Right atrium auricular region (tissue), 2 donors: ENCODE results near the gene CAMK2G. TPM values are rescaled to one million over a fixed set of nuclear protein-coding genes. Genes with fewer than 3 reads are reported as not detected.

Experiments used
- DNase-seq: peaks from one replicate; pipeline ENCODE4 v3.0.0-alpha.2; 2019; ENCODE audit warnings: low spot score
- H3K27ac ChIP-seq, 2 donors: fragments of 200-600 bp; sonication (generic); 1 replicate in 1 of 2; 2 replicates in 1 of 2; pipeline ENCODE4 v1.5.1; 2016 to 2019
- H3K27me3 ChIP-seq, 2 donors: fragments of 200-600 bp; sonication (generic); one replicate each; pipeline versions ENCODE4 v1.5.1 to v1.6.0; 2017 to 2019
- H3K36me3 ChIP-seq: fragments of 200-600 bp; sonication (generic); one replicate; pipeline ENCODE4 v1.5.1; 2016
- H3K4me1 ChIP-seq, 2 donors: fragments of 200-600 bp; sonication (generic); one replicate each; pipeline versions ENCODE4 v1.5.1 to v1.6.0; 2017 to 2019
- H3K4me3 ChIP-seq, 2 donors: fragments of 200-600 bp; sonication (generic); 1 replicate in 1 of 2; 2 replicates in 1 of 2; pipeline ENCODE4 v1.5.1; 2017 to 2019; ENCODE audit warnings: mild to moderate bottlenecking in 1 of 2, moderate library complexity in 1 of 2
- H3K9me3 ChIP-seq, 2 donors: fragments of 200-600 bp; sonication (generic); one replicate each; pipeline ENCODE4 v1.5.1; 2019
- total RNA-seq, 2 donors: library from RNA; depleted of rRNA; stranded (reverse); fragments of >200 nt; gene quantifications; one replicate each; pipeline ENCODE4 v1.1.0, GENCODE V29; 2016
- TF ChIP-seq, protein P1 (sequence below), 2 donors: fragments of 200-600 bp; sonication (generic); IDR thresholded peaks; one replicate each; pipeline ENCODE4 v1.5.1; 2019; ENCODE audit warnings: antibody characterized with exemption in 2 of 2

The CAMK2G gene
- total RNA-seq, 2 donors from 2014 or later = 12.1 to 17.4 TPM

DNA sequence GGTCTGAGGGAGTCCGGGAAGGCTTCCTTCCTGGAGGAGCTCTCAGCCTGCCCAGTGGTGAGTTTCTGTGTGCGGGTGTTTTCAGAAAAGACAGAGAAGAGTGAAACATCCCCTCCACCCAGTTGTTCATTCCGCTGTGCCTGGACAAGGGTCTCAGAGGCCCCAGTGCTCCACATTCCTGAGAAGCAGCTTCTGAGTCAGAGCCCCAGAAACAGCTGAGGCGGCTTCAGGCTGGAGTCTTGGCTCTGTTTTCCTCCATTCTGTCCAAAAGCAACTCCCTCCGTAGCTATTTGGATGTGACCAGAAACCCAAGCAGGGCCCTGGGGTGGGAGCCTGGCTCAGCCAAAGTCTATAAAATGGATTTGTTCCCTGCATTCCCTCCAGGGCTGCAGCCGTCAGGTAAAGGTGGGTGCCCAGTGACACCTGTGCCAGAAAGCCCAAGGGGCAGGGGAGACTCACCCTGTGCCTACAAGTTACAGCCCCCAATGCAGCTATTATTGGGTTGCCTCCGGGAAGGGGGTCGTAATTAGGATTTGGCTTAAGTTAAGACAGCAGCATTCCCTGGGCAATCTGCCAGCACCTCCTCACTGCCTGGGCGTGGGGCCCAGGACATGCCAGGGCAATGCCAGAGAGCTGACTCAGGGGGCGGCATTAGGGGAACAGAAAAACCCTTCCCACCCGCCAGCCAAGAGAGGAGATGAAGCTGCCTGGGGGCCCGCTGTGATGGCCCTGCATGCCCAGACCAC lies 13.1 kb upstream of the CAMK2G start:
- TF ChIP-seq, protein P1, sequence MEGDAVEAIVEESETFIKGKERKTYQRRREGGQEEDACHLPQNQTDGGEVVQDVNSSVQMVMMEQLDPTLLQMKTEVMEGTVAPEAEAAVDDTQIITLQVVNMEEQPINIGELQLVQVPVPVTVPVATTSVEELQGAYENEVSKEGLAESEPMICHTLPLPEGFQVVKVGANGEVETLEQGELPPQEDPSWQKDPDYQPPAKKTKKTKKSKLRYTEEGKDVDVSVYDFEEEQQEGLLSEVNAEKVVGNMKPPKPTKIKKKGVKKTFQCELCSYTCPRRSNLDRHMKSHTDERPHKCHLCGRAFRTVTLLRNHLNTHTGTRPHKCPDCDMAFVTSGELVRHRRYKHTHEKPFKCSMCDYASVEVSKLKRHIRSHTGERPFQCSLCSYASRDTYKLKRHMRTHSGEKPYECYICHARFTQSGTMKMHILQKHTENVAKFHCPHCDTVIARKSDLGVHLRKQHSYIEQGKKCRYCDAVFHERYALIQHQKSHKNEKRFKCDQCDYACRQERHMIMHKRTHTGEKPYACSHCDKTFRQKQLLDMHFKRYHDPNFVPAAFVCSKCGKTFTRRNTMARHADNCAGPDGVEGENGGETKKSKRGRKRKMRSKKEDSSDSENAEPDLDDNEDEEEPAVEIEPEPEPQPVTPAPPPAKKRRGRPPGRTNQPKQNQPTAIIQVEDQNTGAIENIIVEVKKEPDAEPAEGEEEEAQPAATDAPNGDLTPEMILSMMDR (IDR thresholded peaks at IDR 0.05) = no peak
- Histone ChIP-seq H3K27ac (peak overlapping the region; percentile 80 to 83), H3K9me3 (no peaks in the 10 kb centered on the region), H3K27me3 (no peaks in the 10 kb centered on the region), H3K4me1 (peaks cover 0 to 31% of the 10 kb centered on the region in 2 donors), H3K36me3 (no peaks in the 10 kb centered on the region), H3K4me3 (peak overlapping the region in 1 of 2 donors; percentile 2)
- peak; percentile 88 for DNase-seq

DNA sequence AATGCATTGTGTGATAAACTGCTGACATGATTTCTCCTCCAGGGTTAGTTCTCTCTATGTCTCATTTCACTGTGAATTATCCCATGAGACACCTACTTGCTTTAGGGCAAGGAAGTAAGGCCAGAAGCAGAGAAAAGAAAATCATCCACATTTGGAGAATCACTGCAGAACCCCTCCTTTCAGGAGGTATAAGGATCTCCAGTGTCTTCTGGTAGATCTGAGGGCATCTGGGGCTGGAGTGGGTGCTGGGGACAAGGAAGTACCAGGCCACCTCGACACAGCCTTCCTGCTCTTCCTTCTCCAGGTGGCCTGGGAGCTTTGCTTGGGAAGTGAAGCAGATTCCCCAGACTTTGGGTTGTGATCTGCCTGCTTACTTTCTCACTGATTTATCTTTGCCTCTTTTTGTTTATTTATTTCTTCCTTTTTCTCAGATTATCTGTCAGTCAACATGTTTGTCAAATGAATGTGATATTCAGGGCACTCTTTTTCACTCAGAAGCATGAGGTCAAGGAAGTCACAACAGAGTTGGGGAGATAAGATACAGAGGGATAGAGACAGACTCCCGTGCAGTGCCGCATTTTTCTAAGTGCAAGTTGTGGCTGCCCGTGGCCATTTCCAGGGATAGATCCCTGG lies 12.4 kb upstream of the CAMK2G start:
- H3K36me3 ChIP-seq = no peaks in the 10 kb centered on the region
- TF ChIP-seq, protein P1 (IDR thresholded peaks at IDR 0.05) = no peak
- no peaks in the 10 kb centered on the region for H3K27me3 ChIP-seq
- peaks cover 0 to 31% of the 10 kb centered on the region in 2 donors for H3K4me1 ChIP-seq
- H3K9me3 ChIP-seq = no peaks in the 10 kb centered on the region
- no peak for DNase-seq
- peak overlapping the region in 1 of 2 donors; percentile 2 for H3K4me3 ChIP-seq
- H3K27ac ChIP-seq = peak overlapping the region; percentile 80 to 83

DNA sequence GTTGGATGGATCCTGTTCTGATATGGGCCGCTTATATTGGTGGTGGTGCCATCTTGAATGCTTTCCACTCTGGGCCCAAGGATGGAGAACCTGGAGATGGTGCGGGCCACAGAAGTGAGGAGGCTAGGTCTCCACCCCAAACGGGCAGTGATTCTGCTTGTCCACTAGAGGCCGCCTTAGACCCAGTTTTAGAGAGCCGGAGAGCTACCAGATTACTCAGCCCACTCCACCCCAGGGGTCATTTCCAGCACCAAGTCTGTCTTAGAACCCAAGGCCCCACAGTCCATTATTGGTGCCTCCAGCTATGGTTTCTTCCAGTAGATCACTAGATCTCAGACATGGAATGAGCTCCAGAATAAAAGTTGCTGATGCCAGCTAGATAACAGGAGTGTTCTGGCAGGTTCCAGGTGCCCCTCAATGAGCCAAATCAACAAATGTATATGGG lies 11.8 kb upstream of the CAMK2G start:
- no peaks in the 10 kb centered on the region for H3K27me3 ChIP-seq
- H3K4me3 ChIP-seq = no peak overlapping the region
- H3K4me1 ChIP-seq = peaks cover 0 to 31% of the 10 kb centered on the region in 2 donors
- peak; percentile 87 for DNase-seq
- no peaks in the 10 kb centered on the region for H3K9me3 ChIP-seq
- TF ChIP-seq, protein P1 (IDR thresholded peaks at IDR 0.05) = peak; percentile 44 to 92
- peak overlapping the region; percentile 80 to 83 for H3K27ac ChIP-seq
- H3K36me3 ChIP-seq = no peaks in the 10 kb centered on the region

DNA sequence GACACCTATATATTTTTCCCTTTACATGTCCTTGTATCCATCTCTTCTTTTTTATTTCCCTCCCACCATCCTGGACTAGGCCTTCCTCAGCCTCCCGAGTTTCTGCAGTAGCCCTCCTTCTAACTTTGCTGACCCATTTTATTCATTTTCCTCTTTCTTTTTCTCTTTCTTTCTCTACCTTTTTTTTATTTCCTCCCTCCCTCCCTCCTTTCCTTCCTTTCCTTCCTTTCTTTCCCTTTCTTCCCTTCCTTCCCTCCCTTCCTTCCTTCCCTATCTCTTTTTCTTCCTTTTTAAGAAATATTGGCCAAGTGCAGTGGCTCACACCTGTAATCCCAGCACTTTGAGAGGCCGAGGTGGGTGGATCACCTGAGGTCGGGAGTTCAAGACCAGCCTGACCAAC lies 9.7 kb upstream of the CAMK2G start:
- H3K9me3 ChIP-seq = no peaks in the 10 kb centered on the region
- H3K4me1 ChIP-seq = peaks cover 3 to 35% of the 10 kb centered on the region in 2 donors

DNA sequence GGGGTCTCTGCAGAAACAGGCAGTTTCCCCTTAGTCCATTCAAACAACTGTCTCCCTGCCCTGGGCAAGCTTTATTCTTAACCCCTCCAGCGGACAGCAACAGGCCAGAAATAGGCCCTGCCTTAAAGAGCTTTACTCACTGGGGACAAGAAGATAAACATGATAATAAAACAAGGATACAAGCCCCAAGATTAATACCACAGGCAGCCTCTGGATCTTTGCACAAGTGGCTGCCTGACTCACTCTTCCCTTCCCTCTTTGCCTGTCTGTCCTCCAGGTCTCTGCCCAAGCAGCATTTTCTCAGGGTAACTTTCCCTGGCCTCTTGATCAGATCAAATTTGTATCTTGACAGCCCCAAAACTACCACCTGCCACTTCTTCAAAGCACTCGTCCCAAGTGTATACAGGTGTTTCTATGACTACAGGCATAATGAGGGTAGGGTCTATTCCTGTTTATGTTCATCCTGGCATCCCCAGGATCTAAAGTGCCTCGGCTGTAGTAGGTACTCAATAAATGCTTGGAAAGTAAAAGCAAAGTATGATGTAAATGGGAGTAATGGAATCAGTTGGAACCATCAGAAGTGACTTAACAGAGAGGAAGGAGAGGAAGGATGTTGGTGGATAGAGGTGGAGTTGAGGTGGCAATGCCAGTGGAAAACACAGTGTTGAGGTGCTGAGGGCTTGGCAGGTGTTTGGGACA lies 7.0 kb upstream of the CAMK2G start:
- no peaks in the 10 kb centered on the region for H3K27me3 ChIP-seq
- peaks cover 3 to 14% of the 10 kb centered on the region in 2 donors for H3K4me1 ChIP-seq
- TF ChIP-seq, protein P1 (IDR thresholded peaks at IDR 0.05) = no peak
- no peak for DNase-seq
- H3K9me3 ChIP-seq = no peaks in the 10 kb centered on the region
- no peak overlapping the region for H3K27ac ChIP-seq
- no peaks in the 10 kb centered on the region for H3K36me3 ChIP-seq
- no peak overlapping the region for H3K4me3 ChIP-seq

More for the DNA sequence above, 9.7 kb upstream of the CAMK2G start:
- Histone ChIP-seq H3K27me3 (no peaks in the 10 kb centered on the region), H3K27ac (no peak overlapping the region), H3K4me3 (no peak overlapping the region), H3K36me3 (no peaks in the 10 kb centered on the region)
- DNase-seq = no peak
- TF ChIP-seq, protein P1 (IDR thresholded peaks at IDR 0.05) = no peak
